DMS 273 (cell line): ENCODE measurements around the gene NBPF6.
"Not testable (repeated sequence)": the region's sequence is repeated elsewhere in the genome, so short reads cannot be mapped to it uniquely, and the experiment has no call there.

Experiments used
- DNase-seq: peaks from one replicate; lab custom pipeline; 2025; ENCODE audit not compliant: unreplicated experiment; lab: John Stamatoyannopoulos, UW

NBPF6 gene

GRCh38 chr1:108450043-108450442 lies at the start of gene NBPF6:
Gene NBPF6, plus strand, starts transcription at chr1:108450343. Its CDS starts 259 bp downstream, at chr1:108450602.
- not testable (repeated sequence) for DNase-seq

GRCh38 chr1:108411098-108411833 lies 38.9 kb upstream of the NBPF6 start:
- not testable (repeated sequence) for DNase-seq

GRCh38 chr1:108420129-108420528 lies 30.0 kb upstream of the NBPF6 start:
- not testable (repeated sequence) for DNase-seq

GRCh38 chr1:108421061-108421916 lies 28.9 kb upstream of the NBPF6 start:
- not testable (repeated sequence) for DNase-seq

GRCh38 chr1:108426877-108427276 lies 23.3 kb upstream of the NBPF6 start:
- not testable (repeated sequence) for DNase-seq

- not testable (repeated sequence) for DNase-seq
Measured at GRCh38 chr1:108432002-108432401, 18.1 kb upstream of the NBPF6 start.

- DNase-seq = not testable (repeated sequence)
Measured at GRCh38 chr1:108433404-108433803, 16.7 kb upstream of the NBPF6 start.

GRCh38 chr1:108438536-108438935 lies 11.6 kb upstream of the NBPF6 start:
- DNase-seq = not testable (repeated sequence)

GRCh38 chr1:108454521-108454920 lies 4.4 kb downstream of the NBPF6 start:
- not testable (repeated sequence) for DNase-seq

GRCh38 chr1:108458661-108459060 lies 8.5 kb downstream of the NBPF6 start:
- not testable (repeated sequence) for DNase-seq

GRCh38 chr1:108461758-108462157 lies 11.6 kb downstream of the NBPF6 start:
- DNase-seq = not testable (repeated sequence)

GRCh38 chr1:108463962-108464361 lies 13.8 kb downstream of the NBPF6 start:
- DNase-seq = not testable (repeated sequence)

GRCh38 chr1:108466166-108466565 lies 16.0 kb downstream of the NBPF6 start:
- not testable (repeated sequence) for DNase-seq

GRCh38 chr1:108467155-108467554 lies 17.0 kb downstream of the NBPF6 start:
- DNase-seq = not testable (repeated sequence)

- DNase-seq = not testable (repeated sequence)
Measured at GRCh38 chr1:108470750-108471149, 20.6 kb downstream of the NBPF6 start.

GRCh38 chr1:108474516-108474915 lies 24.4 kb downstream of the NBPF6 start:
- not testable (repeated sequence) for DNase-seq

GRCh38 chr1:108478429-108479015 lies 28.4 kb downstream of the NBPF6 start:
- DNase-seq = no peak

GRCh38 chr1:108482708-108483107 lies 32.6 kb downstream of the NBPF6 start:
- no peak for DNase-seq

- not testable (repeated sequence) for DNase-seq
Measured at GRCh38 chr1:108485990-108486389, 35.8 kb downstream of the NBPF6 start.

- not testable (repeated sequence) for DNase-seq
Measured at GRCh38 chr1:108486707-108487106, 36.6 kb downstream of the NBPF6 start.

- DNase-seq = not testable (repeated sequence)
Measured at GRCh38 chr1:108495008-108495407, 44.9 kb downstream of the NBPF6 start.
